ENCODE measurements around the gene PHLDB2.

The PHLDB2 gene

GRCh38 chr3:112013784-112014143 is 154.7 kb downstream of the PHLDB2 start:
- FAIRE-seq (no peak), DNase-seq (ENCODE audit: low spot score) (no peak)

GRCh38 chr3:112017091-112017490 is 158.0 kb downstream of the PHLDB2 start:
- DNase-seq (ENCODE audit: low spot score), result no peak
- FAIRE-seq, result no peak

- no peak for FAIRE-seq
- DNase-seq (ENCODE audit: low spot score), result no peak
Measured at GRCh38 chr3:112018712-112019111, 159.6 kb downstream of the PHLDB2 start.

- no peak for FAIRE-seq
- no peak for DNase-seq (ENCODE audit: low spot score)
Measured at GRCh38 chr3:112019716-112020115, 160.7 kb downstream of the PHLDB2 start.

GRCh38 chr3:112020674-112021085 is 161.6 kb downstream of the PHLDB2 start:
- DNase-seq (ENCODE audit: low spot score) (peak; percentile 88), FAIRE-seq (peak; percentile 94)

Measured in RCC 7860 (cell line).